Measurements from ENCODE around the gene ATP5F1A. TPM values are rescaled to one million over a fixed set of nuclear protein-coding genes. Genes with fewer than 3 reads are reported as not detected.

Gene ATP5F1A
- total RNA-seq, 1 donor from 2014 or later, result 238 TPM

DNA sequence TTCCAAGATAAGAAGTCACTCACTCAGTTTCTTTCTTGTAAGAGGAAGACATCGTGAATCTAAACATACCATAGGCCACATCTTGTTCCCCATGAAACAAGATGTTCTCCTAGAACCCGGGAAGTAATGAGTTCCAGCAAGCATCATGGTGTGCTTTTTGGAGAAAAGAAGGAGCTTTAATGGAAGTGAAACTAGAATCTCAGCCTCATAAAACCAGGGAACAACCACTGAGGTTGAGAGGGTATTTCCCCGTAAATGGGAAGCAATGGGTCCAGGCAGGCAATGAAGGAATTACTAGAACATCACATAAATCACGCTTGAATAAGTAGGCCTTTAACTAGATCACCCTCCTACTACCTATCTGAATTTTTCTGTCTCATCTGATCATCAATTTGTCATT, 66.4 kb downstream of the ATP5F1A start:
- Histone ChIP-seq H3K9me3 (no peaks in the 10 kb centered on the region), H3K4me1 (no peaks in the 10 kb centered on the region), H3K27ac (no peak overlapping the region), H3K36me3 (peaks cover 5% of the 10 kb centered on the region), H3K27me3 (ENCODE audit: low read depth) (no peaks in the 10 kb centered on the region), H3K4me3 (no peak overlapping the region)
- intact Hi-C loops (cut with DNase I), result no loop called here
- ATAC-seq (no peak), DNase-seq (no peak)
- TF ChIP-seq CTCF (IDR thresholded peaks at IDR 0.05), result no peak

Other genes with a start within 250 kb of the ATP5F1A start
- 38.8 TPM for gene EPG5, start 131.0 kb downstream of the ATP5F1A start, total RNA-seq
- gene PSTPIP2, start 26.0 kb downstream of the ATP5F1A start, total RNA-seq, result 11.5 TPM
- 17.8 TPM for gene HAUS1, start 6.1 kb upstream of the ATP5F1A start, total RNA-seq

Measured in lower lobe of right lung (tissue), 2 donors.